H1 (cell line): ENCODE measurements around the gene SLC19A1.

Experiments
- KDM1A ChIP-seq: fragments of 200-600, 300-600 bp; sonication (generic); IDR thresholded peaks from 2 replicates; pipeline ENCODE4 v1.7.1; 2016; ENCODE audit warnings: mild to moderate bottlenecking, low read length, borderline replicate concordance
- KDM4A ChIP-seq: IDR thresholded peaks from one replicate; pipeline ENCODE4 v1.7.1; 2012; ENCODE audit warnings: low read depth, mild to moderate bottlenecking, moderate library complexity, low read length, inconsistent platforms; ENCODE audit not compliant: severe bottlenecking
- POLR2A ChIP-seq, 2 experiments: IDR thresholded peaks; 1 replicate in 1 of 2; 2 replicates in 1 of 2; pipeline ENCODE4 v1.6.1; 2011; ENCODE audit warnings: low read depth in 2 of 2, low read length in 2 of 2, mild to moderate bottlenecking in 2 of 2; ENCODE audit errors: control extremely low read depth in 1 of 2
- TEAD4 ChIP-seq: IDR thresholded peaks from 2 replicates; pipeline ENCODE4 v1.6.1; 2012; ENCODE audit warnings: low read depth, low read length, inconsistent platforms, mixed read lengths
- YY1 ChIP-seq: IDR thresholded peaks from 2 replicates; pipeline ENCODE4 v1.6.1; 2011; ENCODE audit warnings: low read depth, mild to moderate bottlenecking, low read length
- TF ChIP-seq, protein P1 (sequence below), 3 experiments: IDR thresholded peaks; 1 replicate in 2 of 3; 2 replicates in 1 of 3; pipeline versions ENCODE4 v1.5.1 to v1.6.1; 2011; ENCODE audit warnings: low read length in 3 of 3, mild to moderate bottlenecking in 3 of 3, inconsistent platforms in 2 of 3, low read depth in 1 of 3, moderate library complexity in 1 of 3; ENCODE audit not compliant: insufficient read depth in 1 of 3; ENCODE audit errors: control extremely low read depth in 1 of 3

DNA sequence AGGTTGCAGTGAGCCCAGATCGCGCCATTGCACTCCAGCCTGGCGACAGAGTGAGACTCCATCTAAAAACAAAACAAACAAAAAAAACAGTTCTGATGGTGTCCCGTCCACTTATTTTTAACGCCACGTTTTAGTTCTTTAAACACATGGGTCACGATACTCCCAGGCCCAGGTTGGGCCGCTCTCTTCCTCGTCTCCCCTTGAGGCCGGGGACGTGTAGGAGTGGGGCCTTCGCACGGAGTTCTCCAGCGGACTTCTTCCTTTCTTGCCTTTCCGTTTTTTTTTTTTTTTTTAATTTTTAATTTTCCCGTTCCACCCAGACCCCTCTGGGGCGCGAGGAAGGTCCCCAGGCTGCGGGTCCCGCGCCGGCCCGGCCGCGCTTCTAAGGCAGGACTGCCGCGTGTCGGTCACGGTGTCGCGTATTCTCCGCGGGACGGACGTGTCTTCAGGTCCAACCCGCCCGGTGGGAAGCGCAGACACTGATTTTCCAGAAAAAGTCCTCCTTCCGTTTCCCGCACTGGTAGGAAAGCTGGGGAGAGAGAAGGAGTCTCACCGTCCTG, 47.5 kb upstream of the SLC19A1 start:
- TF ChIP-seq POLR2A (IDR thresholded peaks at IDR 0.05; ENCODE audit: control extremely low read depth in 1 of 2, low read depth in 2 of 2, low read length in 2 of 2) (no peak), KDM4A (no peak), YY1 (no peak), TEAD4 (no peak), KDM1A (no peak)
- TF ChIP-seq, protein P1, sequence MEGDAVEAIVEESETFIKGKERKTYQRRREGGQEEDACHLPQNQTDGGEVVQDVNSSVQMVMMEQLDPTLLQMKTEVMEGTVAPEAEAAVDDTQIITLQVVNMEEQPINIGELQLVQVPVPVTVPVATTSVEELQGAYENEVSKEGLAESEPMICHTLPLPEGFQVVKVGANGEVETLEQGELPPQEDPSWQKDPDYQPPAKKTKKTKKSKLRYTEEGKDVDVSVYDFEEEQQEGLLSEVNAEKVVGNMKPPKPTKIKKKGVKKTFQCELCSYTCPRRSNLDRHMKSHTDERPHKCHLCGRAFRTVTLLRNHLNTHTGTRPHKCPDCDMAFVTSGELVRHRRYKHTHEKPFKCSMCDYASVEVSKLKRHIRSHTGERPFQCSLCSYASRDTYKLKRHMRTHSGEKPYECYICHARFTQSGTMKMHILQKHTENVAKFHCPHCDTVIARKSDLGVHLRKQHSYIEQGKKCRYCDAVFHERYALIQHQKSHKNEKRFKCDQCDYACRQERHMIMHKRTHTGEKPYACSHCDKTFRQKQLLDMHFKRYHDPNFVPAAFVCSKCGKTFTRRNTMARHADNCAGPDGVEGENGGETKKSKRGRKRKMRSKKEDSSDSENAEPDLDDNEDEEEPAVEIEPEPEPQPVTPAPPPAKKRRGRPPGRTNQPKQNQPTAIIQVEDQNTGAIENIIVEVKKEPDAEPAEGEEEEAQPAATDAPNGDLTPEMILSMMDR (IDR thresholded peaks at IDR 0.05; ENCODE audit: control extremely low read depth in 1 of 3, insufficient read depth in 1 of 3, low read depth in 1 of 3, low read length in 3 of 3), result no peak
